GM19193 (cell line): ENCODE results near the gene DRP2.

Source experiments
- POLR2A ChIP-seq: IDR thresholded peaks from 4 replicates; pipeline ENCODE4 v1.6.1; 2011; ENCODE audit not compliant: insufficient read depth, insufficient read length; ENCODE audit errors: extremely low read depth

DRP2 gene

GRCh38 chrX:101290957-101291603 lies 71.5 kb downstream of the DRP2 start, which contains the start of gene TAF7L:
Gene TAF7L (minus strand): TSS chrX:101291334. CDS start chrX:101287543, 3,791 bp downstream.
- no peak for TF ChIP-seq POLR2A

- TF ChIP-seq POLR2A = no peak
Observed at GRCh38 chrX:101303790-101304189, 84.2 kb downstream of the DRP2 start.
